Ovary (tissue), 9 donors: ENCODE results near the gene HADHB. TPM values are rescaled to one million over a fixed set of nuclear protein-coding genes. Genes with fewer than 3 reads are reported as not detected.

Experiments used
- DNase-seq, 5 donors: peaks; one replicate each; pipeline ENCODE4 v3.0.0-alpha.2; 2019 to 2020
- H3K27ac ChIP-seq, 2 donors: fragments of 200-600 bp; one replicate each; pipeline versions ENCODE4 v1.5.1 to v1.8.0; 2019 to 2022
- H3K27me3 ChIP-seq: fragments of 200-600 bp; one replicate; pipeline ENCODE4 v1.8.0; 2022
- H3K36me3 ChIP-seq: fragments of 200-600 bp; sonication (generic); one replicate; pipeline ENCODE4 v1.5.1; 2019
- H3K4me1 ChIP-seq: one replicate; pipeline ENCODE4 v1.8.1; 2013; ENCODE audit warnings: mild to moderate bottlenecking, moderate library complexity; ENCODE audit not compliant: insufficient read depth
- H3K4me3 ChIP-seq: fragments of 200-600 bp; sonication (generic); one replicate; pipeline ENCODE4 v1.5.1; 2017
- H3K9me3 ChIP-seq, 2 donors: fragments of 200-600 bp in 1 of 2; sonication (generic) in 1 of 2; one replicate each; pipeline versions ENCODE4 v1.5.1 to v1.8.1; 2013 to 2019; ENCODE audit warnings: mild to moderate bottlenecking in 1 of 2, moderate library complexity in 1 of 2
- CTCF ChIP-seq, 3 donors: fragments of 450-650 bp in 2 of 3; fragments of 200-600 bp in 1 of 3; IDR thresholded peaks; one replicate each; pipeline versions ENCODE4 v1.5.1 to v1.8.0; 2016 to 2022; ENCODE audit warnings: antibody characterized with exemption in 3 of 3, mild to moderate bottlenecking in 1 of 3
- EP300 ChIP-seq: sonication (generic); formaldehyde crosslinking; IDR thresholded peaks from one replicate; pipeline ENCODE4 v1.6.1; 2017; ENCODE audit warnings: antibody characterized with exemption
- POLR2A ChIP-seq: fragments of 450-650 bp; IDR thresholded peaks from one replicate; pipeline ENCODE4 v1.6.1; 2017; ENCODE audit warnings: antibody characterized with exemption, mild to moderate bottlenecking, moderate library complexity
- WGBS, 3 donors: extraction: QIAGEN DNeasy Blood & Tissue Kit in 1 of 3; methylation state at CpG; one replicate each; pipeline versions ENCODE4 v1.1.5 to v1.1.7; 2013 to 2017; 5-methylcytosine and 5-hydroxymethylcytosine counted together
- intact Hi-C, 4 donors: fragments of 100-400 bp; cut with DNase I; formaldehyde crosslinking; loops; one replicate each; pipeline versions ENCODE4 v1.11.0 to v1.15.1; 2022 to 2023
- polyA plus RNA-seq, 2 donors: library from polyadenylated mRNA; stranded (reverse); fragments of 200-250 nt in 1 of 2; fragments of 350-450 nt in 1 of 2; fragmentation: Illumina TruSeq in 1 of 2; extraction: RNeasy Lipid Tissue Mini Kit (QIAGEN cat#74804) in 1 of 2; gene quantifications; one replicate each; pipeline ENCODE4 v1.2.3, GENCODE V29; 2013 to 2014
- total RNA-seq, 7 donors: library from RNA; depleted of rRNA in 2 of 7; stranded (reverse); fragments of >200 nt in 2 of 7; fragmentation: NEBNext Ultra II Directional in 3 of 7; extraction: Animal tissue kit (Norgen Biotek cat#: 25700) in 3 of 7; gene quantifications; one replicate each; pipeline versions ENCODE4 v1.1.0 to v1.2.4, GENCODE V29; 2016 to 2023
- donor health status: DM: no; HTN: no; CAD: no; lungs with moderate emphysema.
- donor health status: DM: no; HTN: no; CAD: no.
- donor health status: Bipolar disorder and iron deficiency.
- donor health status: DM: yes; HTN: yes; CAD: no.
- donor health status: DM: no; HTN: no; CAD: no.
- donor health status: DM: yes; HTN: yes; CAD: no.

Gene HADHB
- total and polyA plus RNA-seq, 9 donors, result 81.1 to 224 (median 104) TPM

GRCh38 chr2:26276484-26277227, 31.9 kb downstream of the HADHB start:
- H3K36me3 ChIP-seq, result no peaks in the 10 kb centered on the region
- H3K27ac ChIP-seq, result no peak overlapping the region
- H3K4me3 ChIP-seq, result no peak overlapping the region
- WGBS, 3 donors, result 88 to 90% (median 89%) methylated on average over 4 of the region's 4 CpGs
- H3K4me1 ChIP-seq, result peaks cover 9% of the 10 kb centered on the region
- intact Hi-C loops, result no loop called here
- H3K27me3 ChIP-seq, result no peaks in the 10 kb centered on the region
- no peak for DNase-seq
- no peaks in the 10 kb centered on the region for H3K9me3 ChIP-seq
- TF ChIP-seq EP300 (no peak), POLR2A (no peak), CTCF (IDR thresholded peaks at IDR 0.05) (no peak)

- no peak overlapping the region for H3K4me3 ChIP-seq
- no peak overlapping the region for H3K27ac ChIP-seq
- TF ChIP-seq EP300, result no peak
- TF ChIP-seq CTCF (IDR thresholded peaks at IDR 0.05), result no peak
- TF ChIP-seq POLR2A, result no peak
- H3K4me1 ChIP-seq, result no peaks in the 10 kb centered on the region
- H3K27me3 ChIP-seq, result no peaks in the 10 kb centered on the region
- no peaks in the 10 kb centered on the region for H3K9me3 ChIP-seq
- intact Hi-C loops, result no loop called here
- no peaks in the 10 kb centered on the region for H3K36me3 ChIP-seq
- DNase-seq, result no peak
- 85 to 94% (median 90%) methylated on average over 3 of the region's 3 CpGs for WGBS, 3 donors
Observed at GRCh38 chr2:26279886-26280285, 35.1 kb downstream of the HADHB start.

DNA sequence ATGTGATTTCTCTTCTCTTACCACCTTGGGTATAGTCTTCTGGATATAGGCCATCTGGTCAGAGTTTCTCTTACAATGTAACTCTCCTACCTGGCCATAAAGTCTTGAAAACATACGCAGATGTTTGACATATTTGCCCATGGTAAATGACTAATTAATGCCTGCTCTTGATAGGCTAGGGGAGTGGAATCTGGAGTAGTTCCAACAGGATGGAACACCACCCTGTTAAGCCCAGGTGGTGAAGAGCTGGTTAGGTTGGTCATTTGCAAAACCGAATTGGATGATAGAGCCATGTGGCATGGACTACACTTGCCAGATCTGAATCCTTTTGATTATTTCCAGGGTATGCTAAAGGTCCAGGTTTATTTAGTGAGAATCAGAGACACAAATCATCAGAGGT, 36.5 kb downstream of the HADHB start:
- Histone ChIP-seq H3K4me3 (no peak overlapping the region), H3K27me3 (no peaks in the 10 kb centered on the region), H3K27ac (no peak overlapping the region), H3K36me3 (no peaks in the 10 kb centered on the region), H3K4me1 (no peaks in the 10 kb centered on the region), H3K9me3 (no peaks in the 10 kb centered on the region)
- TF ChIP-seq POLR2A (no peak), CTCF (IDR thresholded peaks at IDR 0.05) (no peak), EP300 (no peak)
- DNase-seq, result no peak
- WGBS, 3 donors, result 74 to 82% (median 80%) methylated on average over 2 of the region's 2 CpGs
- intact Hi-C loops, result no loop called here

DNA sequence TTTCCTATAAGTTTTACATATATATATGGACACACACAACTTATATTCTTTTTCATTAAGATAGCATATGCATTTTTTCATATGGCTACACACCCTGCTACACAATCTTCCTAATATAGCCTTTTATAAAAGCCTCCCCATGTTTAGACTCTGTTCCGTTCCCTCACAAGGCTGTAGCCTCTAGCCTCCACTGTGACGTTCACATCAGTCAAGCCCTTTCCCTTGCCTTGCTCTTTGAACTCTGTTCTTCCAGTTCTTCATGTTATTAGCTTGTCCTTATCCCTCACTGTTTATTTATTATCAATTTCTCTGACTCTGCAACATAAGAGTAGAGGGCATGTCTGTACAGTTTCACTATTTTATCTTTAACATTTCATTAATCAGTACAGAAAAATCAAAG, 38.9 kb downstream of the HADHB start:
- Histone ChIP-seq H3K27me3 (no peaks in the 10 kb centered on the region), H3K36me3 (no peaks in the 10 kb centered on the region), H3K4me1 (no peaks in the 10 kb centered on the region), H3K27ac (no peak overlapping the region), H3K9me3 (no peaks in the 10 kb centered on the region), H3K4me3 (no peak overlapping the region)
- DNase-seq, result no peak
- WGBS, 3 donors, result 87 to 90% (median 89%) methylated on average over 2 of the region's 2 CpGs
- no peak for TF ChIP-seq EP300
- TF ChIP-seq POLR2A, result no peak
- TF ChIP-seq CTCF (IDR thresholded peaks at IDR 0.05), result no peak
- intact Hi-C loops, result no loop called here
